Activated naive CD8-positive, alpha-beta T cell treated with anti-CD3 and anti-CD28 coated beads, Interleukin-2, amount 50 U/mL, for 16 hours (primary cell): ENCODE results near the gene GMCL2.
"Not testable (repeated sequence)": the region's sequence is repeated elsewhere in the genome, so short reads cannot be mapped to it uniquely, and the experiment has no call there.

Experiments used
- DNase-seq: peaks from one replicate; pipeline ENCODE4 v3.0.0-alpha.2; 2020; ENCODE audit warnings: low read depth, low spot score

The GMCL2 gene, protein sequence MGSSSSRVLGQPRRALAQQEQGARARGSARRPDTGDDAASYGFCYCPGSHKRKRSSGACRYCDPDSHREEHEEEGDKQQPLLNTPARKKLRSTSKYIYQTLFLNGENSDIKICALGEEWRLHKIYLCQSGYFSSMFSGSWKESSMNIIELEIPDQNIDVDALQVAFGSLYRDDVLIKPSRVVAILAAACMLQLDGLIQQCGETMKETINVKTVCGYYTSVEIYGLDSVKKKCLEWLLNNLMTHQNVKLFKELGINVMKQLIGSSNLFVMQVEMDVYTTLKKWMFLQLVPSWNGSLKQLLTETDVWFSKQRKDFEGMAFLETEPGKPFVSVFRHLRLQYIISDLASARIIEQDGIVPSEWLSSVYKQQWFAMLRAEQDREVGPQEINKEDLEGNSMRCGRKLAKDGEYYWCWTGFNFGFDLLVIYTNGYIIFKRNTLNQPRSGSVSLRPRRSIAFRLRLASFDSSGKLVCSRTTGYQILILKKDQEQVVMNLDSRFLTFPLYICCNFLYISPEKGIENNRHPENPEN

DNA sequence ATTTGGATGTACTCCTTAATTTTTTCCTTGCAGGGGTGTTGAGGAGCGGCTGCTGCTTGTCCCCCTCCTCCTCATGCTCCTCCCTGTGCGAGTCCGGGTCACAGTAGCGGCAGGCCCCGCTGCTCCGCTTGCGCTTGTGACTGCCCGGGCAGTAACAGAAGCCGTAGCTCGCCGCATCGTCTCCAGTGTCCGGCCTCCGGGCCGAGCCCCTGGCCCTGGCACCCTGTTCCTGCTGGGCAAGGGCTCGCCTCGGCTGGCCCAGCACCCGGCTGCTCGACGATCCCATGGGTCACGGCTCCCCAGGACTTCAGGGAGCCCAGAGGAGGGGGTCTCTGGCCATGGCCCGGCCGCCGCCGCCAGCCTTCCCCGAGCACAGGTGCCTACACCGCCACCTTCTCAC, at the start of gene GMCL2:
Gene GMCL2, minus strand, starts transcription at position 358 of the 400 bp plus-strand sequence. Its CDS starts 72 bp downstream, at position 286.
- DNase-seq = no peak

DNA sequence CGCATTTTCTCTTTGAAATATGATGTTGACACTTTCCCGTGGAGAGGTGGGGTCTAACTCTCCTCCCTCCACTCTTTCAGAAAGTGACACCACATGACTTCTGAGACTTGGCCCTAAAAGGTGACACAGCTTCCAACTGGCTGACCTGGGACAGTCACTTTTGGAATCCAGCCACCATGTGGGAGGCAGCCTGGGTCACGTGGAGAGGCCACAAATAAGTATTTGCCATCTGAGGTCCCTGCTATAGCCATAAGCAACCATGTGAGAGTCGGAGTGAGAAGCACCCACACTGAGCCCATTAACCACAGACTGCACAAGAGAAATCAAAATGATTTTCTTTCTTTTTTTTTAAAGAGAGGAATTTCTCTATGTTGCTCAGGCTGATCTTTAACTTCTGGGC, 49.5 kb upstream of the GMCL2 start:
- no peak for DNase-seq

- DNase-seq = no peak
These were observed 49.0 kb upstream of the GMCL2 start for GRCh38 chr5:178236126-178236525.

DNA sequence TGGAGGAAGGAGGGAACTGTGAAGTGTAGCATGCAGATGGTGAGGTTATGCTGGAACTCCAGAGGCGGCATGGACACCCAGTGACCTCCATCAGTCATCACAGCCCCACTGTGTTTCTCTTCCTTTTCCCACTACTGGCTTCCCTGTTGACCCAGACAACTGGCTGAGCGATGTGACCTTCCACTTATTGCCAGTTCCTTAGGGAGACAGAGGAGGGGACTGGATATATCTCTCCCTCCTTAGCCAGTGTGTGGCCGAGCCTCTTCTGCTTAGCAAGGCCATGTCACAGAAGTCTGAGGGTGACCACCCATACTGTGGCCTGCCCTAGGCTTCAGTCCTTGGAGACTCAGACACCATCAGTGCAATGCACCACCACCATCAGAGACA, 48.4 kb upstream of the GMCL2 start:
- no peak for DNase-seq

GRCh38 chr5:178234750-178235587, 47.8 kb upstream of the GMCL2 start:
- peak; percentile 59 for DNase-seq

DNA sequence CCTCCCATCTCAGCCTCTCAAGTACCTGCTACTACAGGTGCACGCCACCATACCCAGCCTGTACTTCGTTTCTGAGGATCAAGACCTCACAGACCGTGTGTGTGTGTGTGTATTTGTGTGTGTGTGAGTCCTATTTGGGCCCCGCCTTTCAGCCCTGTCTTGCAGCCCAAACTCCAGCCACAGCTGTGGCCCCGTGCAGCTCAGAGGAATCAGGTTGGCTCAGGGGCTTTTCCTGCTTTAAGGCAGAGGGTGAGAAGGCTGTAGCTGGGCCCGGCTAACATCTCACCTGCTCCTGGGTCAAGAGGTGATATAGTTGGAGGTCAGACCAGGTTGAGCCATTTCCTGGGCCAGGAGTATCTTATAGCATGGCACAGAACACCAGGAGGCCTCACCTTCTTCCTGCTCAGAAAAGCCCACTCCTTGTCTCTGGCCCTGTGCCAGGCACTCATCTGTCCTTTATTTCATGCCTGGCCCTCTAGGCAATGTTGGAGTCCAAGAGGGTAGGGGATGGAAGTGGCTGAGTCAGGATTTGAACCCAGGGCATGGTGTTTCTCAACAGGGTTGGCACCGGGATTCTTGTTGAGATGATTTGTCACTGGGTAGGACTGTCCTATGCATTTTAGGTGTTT, 47.1 kb upstream of the GMCL2 start:
- DNase-seq = no peak

GRCh38 chr5:178232920-178233429, 45.8 kb upstream of the GMCL2 start:
- DNase-seq = no peak

- DNase-seq = peak; percentile 24
These were observed 45.2 kb upstream of the GMCL2 start, which contains the start of gene PHYKPL for GRCh38 chr5:178232124-178232919. TSS of gene PHYKPL (minus strand) at chr5:178232802. CDS start at chr5:178232550, 252 bp downstream.

GRCh38 chr5:178231539-178232123, 44.5 kb upstream of the GMCL2 start:
- no peak for DNase-seq

DNA sequence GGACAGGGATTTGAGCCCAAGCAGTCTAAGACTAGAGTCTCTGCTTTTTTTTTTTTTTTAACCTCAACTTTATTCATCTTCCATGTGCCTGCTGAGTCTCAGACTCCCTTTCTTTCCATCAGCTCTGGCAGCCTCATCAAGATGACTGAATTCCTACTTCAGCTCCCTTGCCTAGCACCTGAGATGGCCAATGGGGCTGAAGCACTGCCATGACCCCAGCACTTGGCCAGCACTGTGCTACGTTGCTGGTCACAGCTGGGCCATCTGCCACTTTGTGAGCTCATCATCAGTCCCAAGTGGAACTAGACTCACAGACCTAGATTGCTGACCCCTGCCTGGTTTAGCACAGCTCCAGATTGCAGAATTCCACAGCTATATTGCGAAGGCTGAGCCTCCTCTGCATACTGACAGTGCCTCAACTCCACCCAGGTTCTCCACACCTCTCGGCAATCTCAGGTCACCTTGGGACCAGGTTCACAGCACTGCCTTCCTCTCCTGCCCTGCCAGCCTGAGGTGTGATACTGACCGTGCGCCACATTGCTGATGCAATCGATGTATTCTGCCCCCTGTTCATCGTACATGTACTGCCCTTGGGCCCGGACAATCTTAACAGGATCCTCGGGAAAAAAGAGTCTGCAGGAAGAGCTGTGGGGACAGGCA, 43.8 kb upstream of the GMCL2 start:
- no peak for DNase-seq

- no peak for DNase-seq
These were observed 42.7 kb upstream of the GMCL2 start for GRCh38 chr5:178229861-178230260.

GRCh38 chr5:178229111-178229510, 41.9 kb upstream of the GMCL2 start:
- DNase-seq = not testable (repeated sequence)

DNA sequence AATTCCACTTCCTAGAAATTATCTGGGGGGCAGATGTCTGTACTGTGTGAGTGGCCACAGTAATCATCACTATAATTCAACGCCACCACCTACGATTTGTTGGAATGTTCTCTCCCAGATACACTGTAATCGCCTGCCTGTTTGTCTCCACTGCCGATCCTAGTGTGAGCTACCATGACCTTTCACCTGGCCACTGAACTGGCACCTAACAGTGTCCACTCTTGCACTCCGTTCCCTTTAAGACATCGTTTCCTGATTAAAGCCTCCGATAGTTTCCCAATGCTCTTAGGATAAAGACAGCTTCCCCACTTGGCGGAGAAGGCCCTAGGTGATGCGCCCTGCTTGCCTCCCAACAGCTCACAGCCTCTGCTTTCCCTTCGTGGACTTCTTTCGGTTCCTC, 41.4 kb upstream of the GMCL2 start:
- no peak for DNase-seq

- no peak for DNase-seq
These were observed 40.8 kb upstream of the GMCL2 start for GRCh38 chr5:178227929-178228328.

- DNase-seq = no peak
These were observed 40.0 kb upstream of the GMCL2 start for GRCh38 chr5:178227138-178227659.

DNA sequence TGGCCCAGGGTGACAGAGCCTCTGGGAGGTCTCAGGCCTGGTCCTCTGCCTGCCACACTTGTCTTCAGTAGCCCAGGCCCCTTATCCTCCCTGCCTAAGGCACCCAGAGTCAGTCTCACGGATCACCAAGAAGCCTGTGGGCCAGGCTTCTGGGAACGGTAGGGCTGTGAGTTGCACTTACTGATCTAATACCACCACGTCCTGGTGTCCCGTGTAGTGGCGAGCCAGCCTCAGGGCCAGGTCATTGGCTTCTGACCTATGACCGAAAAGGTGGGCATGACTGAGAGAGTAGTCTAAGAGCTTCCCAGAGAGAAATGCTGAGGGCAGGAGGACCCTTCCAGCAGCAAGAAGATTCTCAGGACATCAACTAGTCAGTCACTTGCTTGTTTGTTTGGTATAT, 38.0 kb upstream of the GMCL2 start:
- no peak for DNase-seq

- DNase-seq = no peak
These were observed 37.2 kb upstream of the GMCL2 start for GRCh38 chr5:178224403-178224802.

DNA sequence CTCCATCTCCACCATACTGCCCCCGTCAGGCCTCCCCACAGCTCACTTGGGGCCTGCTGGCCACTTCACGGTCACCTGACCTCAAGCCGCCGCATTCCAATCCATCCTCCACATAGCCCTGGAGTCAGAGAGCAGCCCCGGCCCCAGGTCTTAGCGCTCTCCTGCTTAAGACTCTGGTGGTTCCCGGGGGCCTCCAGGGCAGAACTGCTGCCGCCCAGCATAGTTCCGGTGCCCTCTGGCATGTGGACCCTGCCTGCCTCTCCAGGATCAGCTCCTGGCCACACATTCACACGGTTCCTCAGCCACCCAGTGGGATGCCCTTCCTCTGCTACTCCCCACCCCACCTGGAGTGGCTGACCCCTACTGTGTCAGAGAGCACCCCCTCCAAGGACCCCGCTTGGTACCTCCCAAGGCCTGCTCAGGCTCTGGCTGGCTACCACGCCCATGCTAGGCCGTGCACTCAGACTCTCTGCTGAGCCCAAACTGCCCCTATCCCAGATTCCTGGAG, 36.7 kb upstream of the GMCL2 start:
- DNase-seq = no peak

- DNase-seq = no peak
These were observed 36.1 kb upstream of the GMCL2 start for GRCh38 chr5:178223196-178223773.
